Breast epithelium (tissue), 3 donors: ENCODE results near the gene LAP3.

Experiments
- POLR2AphosphoS5 ChIP-seq, 3 donors: sonication (generic); formaldehyde crosslinking; IDR thresholded peaks; one replicate each; pipeline ENCODE4 v1.6.1; 2017; ENCODE audit warnings: antibody characterized with exemption in 3 of 3
- TF ChIP-seq, protein P1 (sequence below), 3 donors: fragments of 450-650 bp; IDR thresholded peaks; one replicate each; pipeline ENCODE4 v1.5.1; 2016 to 2017; ENCODE audit warnings: antibody characterized with exemption in 3 of 3, mild to moderate bottlenecking in 3 of 3, moderate library complexity in 3 of 3

DNA sequence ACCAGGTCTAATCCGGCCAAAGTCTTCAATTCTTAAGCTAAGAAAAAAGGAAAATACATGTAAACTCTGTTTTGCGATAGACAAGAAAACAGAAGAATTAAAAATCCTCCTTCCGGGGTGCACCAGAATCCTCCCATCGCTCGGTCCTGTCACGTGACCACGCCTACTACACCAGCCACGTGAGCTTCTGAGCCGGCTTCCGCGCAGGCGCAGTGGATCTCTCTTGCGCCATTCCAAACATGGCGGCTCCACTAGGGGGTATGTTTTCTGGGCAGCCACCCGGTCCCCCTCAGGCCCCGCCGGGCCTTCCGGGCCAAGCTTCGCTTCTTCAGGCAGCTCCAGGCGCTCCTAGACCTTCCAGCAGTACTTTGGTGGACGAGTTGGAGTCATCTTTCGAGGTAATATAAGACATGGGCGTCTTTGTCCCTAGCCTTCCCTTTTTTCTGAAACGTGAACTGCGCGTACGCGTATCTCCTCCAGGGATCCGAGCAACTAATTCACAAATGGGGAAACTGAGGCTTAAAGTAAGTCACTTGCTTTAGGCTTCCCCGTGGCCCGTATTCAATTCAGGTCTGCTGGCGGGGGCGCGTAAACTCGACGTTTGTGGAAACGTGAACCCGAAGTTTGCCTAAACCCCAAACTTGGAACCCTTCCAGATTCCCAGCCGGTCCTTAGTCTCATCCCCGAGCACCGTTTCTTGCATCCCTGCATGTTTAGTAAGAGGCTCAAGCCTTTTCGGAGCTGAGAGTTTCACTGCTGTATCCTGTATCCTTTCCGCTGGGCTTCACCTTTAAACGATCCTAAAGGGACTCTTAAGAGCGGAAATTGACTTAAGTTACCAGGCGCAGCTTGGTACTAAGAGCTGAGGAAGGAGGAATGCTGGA lies 37.7 kb downstream of the LAP3 start, which contains the start of gene MED28:
- TF ChIP-seq POLR2AphosphoS5 (IDR thresholded peaks at IDR 0.05) = peak; percentile 91 to 98 (median 97)
- TF ChIP-seq, protein P1, sequence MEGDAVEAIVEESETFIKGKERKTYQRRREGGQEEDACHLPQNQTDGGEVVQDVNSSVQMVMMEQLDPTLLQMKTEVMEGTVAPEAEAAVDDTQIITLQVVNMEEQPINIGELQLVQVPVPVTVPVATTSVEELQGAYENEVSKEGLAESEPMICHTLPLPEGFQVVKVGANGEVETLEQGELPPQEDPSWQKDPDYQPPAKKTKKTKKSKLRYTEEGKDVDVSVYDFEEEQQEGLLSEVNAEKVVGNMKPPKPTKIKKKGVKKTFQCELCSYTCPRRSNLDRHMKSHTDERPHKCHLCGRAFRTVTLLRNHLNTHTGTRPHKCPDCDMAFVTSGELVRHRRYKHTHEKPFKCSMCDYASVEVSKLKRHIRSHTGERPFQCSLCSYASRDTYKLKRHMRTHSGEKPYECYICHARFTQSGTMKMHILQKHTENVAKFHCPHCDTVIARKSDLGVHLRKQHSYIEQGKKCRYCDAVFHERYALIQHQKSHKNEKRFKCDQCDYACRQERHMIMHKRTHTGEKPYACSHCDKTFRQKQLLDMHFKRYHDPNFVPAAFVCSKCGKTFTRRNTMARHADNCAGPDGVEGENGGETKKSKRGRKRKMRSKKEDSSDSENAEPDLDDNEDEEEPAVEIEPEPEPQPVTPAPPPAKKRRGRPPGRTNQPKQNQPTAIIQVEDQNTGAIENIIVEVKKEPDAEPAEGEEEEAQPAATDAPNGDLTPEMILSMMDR (IDR thresholded peaks at IDR 0.05) = peak in 2 of 3 donors; percentile 27 to 28
